K562 (cell line): Measurements from ENCODE around the gene DPYSL4. TPM values are rescaled to one million over a fixed set of nuclear protein-coding genes. Genes with fewer than 3 reads are reported as not detected.
"Not testable (repeated sequence)": the region's sequence is repeated elsewhere in the genome, so short reads cannot be mapped to it uniquely, and the experiment has no call there.

Experiments used
- ATAC-seq: fragments of 200-7000 bp; cut with Tn5 transposase; 3 replicates; pipeline ENCODE4 v1.9.1; 2020; ENCODE audit warnings: moderate library complexity
- BruUV-seq: library from RNA; stranded (reverse); fragments of 400-500 nt; replicated peaks from 2 replicates; lab custom pipeline; 2021; lab: Mats Ljungman, UMichigan
- CTCF ChIA-PET: fragments of 300-600 bp; formaldehyde crosslinking; extraction: SDS; loops from one replicate; lab custom pipeline; 2021; ENCODE audit warnings: low intra/inter-chr PET ratio; lab: Yijun Ruan, JAX
- POLR2A ChIA-PET: fragments of 300-600, 350-650 bp; sonication (Branson Sonifier 250); formaldehyde crosslinking; extraction: SDS; loops from one replicate; lab custom pipeline; 2021; ENCODE audit warnings: antibody characterized with exemption, inconsistent platforms; lab: Yijun Ruan, JAX
- DNase-seq, 4 experiments: peaks; one replicate each; pipeline versions ENCODE4 v3.0.0 to v3.0.0-alpha.2; 2011 to 2018; ENCODE audit warnings: low spot score in 3 of 4, mixed read lengths in 3 of 4; ENCODE audit errors: extremely low read depth in 1 of 4
- FAIRE-seq: peaks from 2 replicates; lab custom pipeline; 2011; peaks lifted over from hg19 to GRCh38; lab: Jason Lieb, UNC
- H2AFZ ChIP-seq: 2 replicates; pipeline ENCODE4 v1.6.0; 2011; ENCODE audit warnings: low read depth, low read length, control low read depth, inconsistent platforms
- H3K27ac ChIP-seq: fragments of 200-600 bp; 3 replicates; pipeline ENCODE4 v1.8.0; 2011; ENCODE audit warnings: low read depth, mild to moderate bottlenecking, control low read depth, inconsistent platforms, low read length, moderate library complexity, mixed read lengths; ENCODE audit errors: extremely low read depth
- H3K27me3 ChIP-seq, 2 experiments: fragments of 300-600 bp in 1 of 2; 2 replicates in 1 of 2; 3 replicates in 1 of 2; pipeline versions ENCODE4 v1.6.0 to v1.8.0; 2011; ENCODE audit warnings: inconsistent platforms in 2 of 2, low read length in 2 of 2, mild to moderate bottlenecking in 1 of 2, mixed read lengths in 1 of 2, moderate library complexity in 1 of 2; ENCODE audit not compliant: control insufficient read depth in 2 of 2, insufficient read depth in 2 of 2
- H3K36me3 ChIP-seq: fragments of 300-600 bp; 3 replicates; pipeline ENCODE4 v1.8.0; 2011; ENCODE audit warnings: mild to moderate bottlenecking, low read length, inconsistent platforms; ENCODE audit not compliant: control insufficient read depth, insufficient read depth
- H3K4me1 ChIP-seq, 2 experiments: fragments of 200-600 bp in 1 of 2; replicated peaks in 1 of 2; 2 replicates in 1 of 2; 3 replicates in 1 of 2; pipeline versions ENCODE4 v1.5.1 to v1.8.0; 2011; ENCODE audit warnings: inconsistent platforms in 2 of 2, low read length in 2 of 2, mild to moderate bottlenecking in 1 of 2, mixed read lengths in 1 of 2, moderate library complexity in 1 of 2; ENCODE audit not compliant: control insufficient read depth in 2 of 2, insufficient read depth in 2 of 2
- H3K4me2 ChIP-seq: 2 replicates; pipeline ENCODE4 v1.6.1; 2011; ENCODE audit warnings: low read length, control low read depth, inconsistent platforms, mixed read lengths; ENCODE audit not compliant: insufficient read depth
- H3K4me3 ChIP-seq: fragments of 200-600 bp; sonication (generic), shearing (Covaris generic); 2 replicates; pipeline ENCODE4 v1.5.1; 2016; ENCODE audit warnings: control low read depth, inconsistent platforms
- H3K79me2 ChIP-seq: fragments of 200-600 bp; 3 replicates; pipeline ENCODE4 v1.8.0; 2011; ENCODE audit warnings: low read length, inconsistent platforms; ENCODE audit not compliant: control insufficient read depth, insufficient read depth
- H3K9ac ChIP-seq, 2 experiments: 2 replicates each; pipeline versions ENCODE4 v1.6.0 to v1.6.1; 2011; ENCODE audit warnings: low read depth in 2 of 2, low read length in 2 of 2, control low read depth in 1 of 2, inconsistent platforms in 1 of 2, mild to moderate bottlenecking in 1 of 2, mixed read lengths in 1 of 2; ENCODE audit not compliant: insufficient read depth in 1 of 2
- H3K9me1 ChIP-seq: one replicate; pipeline ENCODE4 v1.6.0; 2011; ENCODE audit warnings: inconsistent platforms, mild to moderate bottlenecking, low read length, moderate library complexity; ENCODE audit not compliant: control insufficient read depth, insufficient read depth
- H3K9me3 ChIP-seq: replicated peaks from 2 replicates; pipeline ENCODE4 v1.5.1; 2011; ENCODE audit warnings: low read depth, low read length, inconsistent platforms; ENCODE audit not compliant: control insufficient read depth, insufficient read depth
- H4K20me1 ChIP-seq: replicated peaks from 2 replicates; pipeline ENCODE4 v1.6.1; 2011; ENCODE audit warnings: low read length, inconsistent platforms, mixed read lengths; ENCODE audit not compliant: control insufficient read depth, insufficient read depth
- COPS2 ChIP-seq: fragments of 450-650 bp; conservative IDR thresholded peaks from 2 replicates; pipeline ENCODE4 v1.6.1; 2016; ENCODE audit warnings: mild to moderate bottlenecking, moderate library complexity
- FOSL1 ChIP-seq: fragments of 200-800 bp; sonication (Bioruptor generic); conservative IDR thresholded peaks from 2 replicates; pipeline ENCODE4 v1.6.1; 2016; ENCODE audit warnings: missing genetic modification characterization, missing compliant biosample characterization
- GABPB2 ChIP-seq: fragments of 250-450 bp; sonication (Bioruptor Pico); conservative IDR thresholded peaks from 2 replicates; pipeline ENCODE4 v1.5.1; 2021; ENCODE audit warnings: mild to moderate bottlenecking
- MTF1 ChIP-seq: fragments of 250-450 bp; sonication (Bioruptor Pico); IDR thresholded peaks from 2 replicates; pipeline ENCODE4 v1.9.0; 2021; ENCODE audit warnings: moderate library complexity, mild to moderate bottlenecking, inconsistent platforms, borderline replicate concordance
- ZNF830 ChIP-seq: fragments of 250-450 bp; sonication (Bioruptor Pico); IDR thresholded peaks from 2 replicates; pipeline ENCODE4 v1.5.0; 2021; ENCODE audit warnings: mild to moderate bottlenecking
- WGBS: fragments of 100-300 bp; shearing (Covaris generic); methylation state at CpG from one replicate; pipeline ENCODE4 v1.1.6; 2016; ENCODE audit warnings: low coverage, mixed read lengths; ENCODE audit not compliant: insufficient coverage; ENCODE audit errors: missing lambda C conversion rate; 5-methylcytosine and 5-hydroxymethylcytosine counted together
- in situ Hi-C: fragments of 300-500 bp; cut with MboI; formaldehyde crosslinking; loops from 4 replicates; pipeline ENCODE4 v1.15.0; 2018; ENCODE audit warnings: inconsistent platforms, mixed read lengths
- intact Hi-C: fragments of 100-400 bp; cut with micrococcal nuclease; formaldehyde crosslinking; loops from 2 replicates; pipeline ENCODE4 v1.14.2; 2022
- polyA plus RNA-seq, 8 experiments: library from polyadenylated mRNA; depleted of rRNA in 4 of 8; stranded (reverse) in 5 of 8; unstranded in 3 of 8; fragments of >200 nt; fragmentation: Nextera tagmentation in 2 of 8; fragmentation: Illumina TruSeq in 1 of 8; extraction: Ambion mirVana in 2 of 8; extraction: Trizol in 1 of 8; gene quantifications; 2 replicates each; pipeline versions ENCODE4 v1.2.1 to v1.2.3, GENCODE V29; 2011 to 2014; ENCODE audit warnings: inconsistent platforms in 1 of 8, missing spikeins in 1 of 8
- total RNA-seq, 7 experiments: library from RNA; depleted of rRNA in 6 of 7; stranded (reverse); fragments of >200 nt in 6 of 7; fragmentation: Illumina TruSeq in 2 of 7; extraction: Trizol in 2 of 7; gene quantifications; 2 replicates each; pipeline versions ENCODE4 v1.2.1 to v1.2.3, GENCODE V29; 2011 to 2021; ENCODE audit warnings: low replicate concordance in 1 of 7

The DPYSL4 gene
- total and polyA plus RNA-seq, 9 of the 15 experiments (the other 6 are each of a cell fraction or from before 2014, with no cell fraction given): 0.03 TPM; not detected in 8

- H3K27me3 ChIP-seq, DNase-seq, intact Hi-C loops, H3K36me3 ChIP-seq, BruUV-seq, H3K27ac ChIP-seq, POLR2A ChIA-PET, H2AFZ ChIP-seq, H3K9me3 ChIP-seq, H4K20me1 ChIP-seq, in situ Hi-C loops, FAIRE-seq, CTCF ChIA-PET, H3K9ac ChIP-seq, ATAC-seq, H3K4me3 ChIP-seq, H3K4me2 ChIP-seq, H3K79me2 ChIP-seq, H3K9me1 ChIP-seq: not testable (repeated sequence)
- peaks cover 0 to 17% of the 10 kb centered on the region in 2 experiments; a peak in 3 of 5 replicates for H3K4me1 ChIP-seq
- 0% methylated on average over 1 of the region's 4 CpGs for WGBS
Observed at GRCh38 chr10:132160834-132161622, 25.7 kb upstream of the DPYSL4 start.

DNA sequence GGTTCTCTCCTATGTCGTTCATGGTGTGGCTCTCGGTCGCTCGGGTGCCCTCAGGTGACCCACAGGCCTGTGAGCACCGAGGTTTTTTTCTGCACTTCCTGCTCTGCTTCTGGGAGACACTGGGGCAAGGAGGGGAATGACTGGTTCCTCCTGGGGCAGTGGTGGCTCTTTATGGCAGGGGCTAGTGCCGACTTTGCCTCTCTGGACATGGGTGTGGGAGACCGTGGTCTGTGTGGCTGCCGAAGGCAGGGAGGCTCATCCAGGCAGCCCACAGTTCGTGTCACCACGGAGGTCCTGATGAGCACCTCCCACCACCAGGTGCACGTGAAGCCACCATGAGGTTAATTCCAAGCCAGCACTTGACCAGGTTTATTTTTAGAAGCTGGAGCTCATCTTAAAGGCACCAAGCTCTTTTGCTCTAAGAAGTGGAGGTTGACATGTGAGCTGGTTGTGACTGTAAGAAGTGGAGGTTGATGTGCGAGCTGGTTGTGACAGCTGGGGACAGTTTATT, 24.7 kb upstream of the DPYSL4 start:
- WGBS: 2% methylated on average over 12 of the region's 12 CpGs
- TF ChIP-seq COPS2 (no peak), MTF1 (CRISPR knock-in tag) (no peak), GABPB2 (CRISPR knock-in tag) (no peak), FOSL1 (tag) (no peak), ZNF830 (CRISPR knock-in tag) (no peak)
- POLR2A ChIA-PET: interaction anchor here (0.7 kb wide), 1 partner anchor 761 kb away, joined by 3 read pairs; no protein-coding TSS in a partner anchor
- H3K36me3 ChIP-seq: no peaks in the 10 kb centered on the region
- no peaks in the 10 kb centered on the region for H3K9me1 ChIP-seq
- peaks cover 0 to 17% of the 10 kb centered on the region in 2 experiments; a peak in 3 of 5 replicates for H3K4me1 ChIP-seq
- CTCF ChIA-PET: no interaction called here
- no peak overlapping the region for H3K4me2 ChIP-seq
- no peaks in the 10 kb centered on the region for H3K9me3 ChIP-seq
- H3K9ac ChIP-seq: no peak overlapping the region
- ATAC-seq (no peak), DNase-seq (no peak), FAIRE-seq (no peak)
- BruUV-seq: no TSS peak
- no peak overlapping the region for H2AFZ ChIP-seq
- intact Hi-C loops (no loop called here), in situ Hi-C loops (no loop called here)
- H3K27ac ChIP-seq: no peak overlapping the region
- H4K20me1 ChIP-seq: peaks cover 5% of the 10 kb centered on the region; the same call in 1 of the 2 replicates
- no peak overlapping the region for H3K4me3 ChIP-seq
- H3K27me3 ChIP-seq: peaks cover 0 to 14% of the 10 kb centered on the region in 2 experiments; a peak in 2 of 5 replicates
- no peaks in the 10 kb centered on the region for H3K79me2 ChIP-seq
